Neural cell (in vitro differentiated cells): ENCODE data around the gene SMKR1.

Source experiments
- EP300 ChIP-seq: fragments of 450-650 bp; conservative IDR thresholded peaks from 2 replicates; pipeline ENCODE4 v1.6.1; 2014; ENCODE audit warnings: antibody characterized with exemption, mild to moderate bottlenecking, moderate library complexity; ENCODE audit not compliant: poor library complexity, severe bottlenecking
- EZH2 ChIP-seq: fragments of 200-600, 300-800 bp; shearing (Covaris generic), sonication (generic); IDR thresholded peaks from 2 replicates; pipeline ENCODE4 v1.6.1; 2014; ENCODE audit warnings: antibody characterized with exemption, low read length, borderline replicate concordance, mild to moderate bottlenecking; ENCODE audit not compliant: insufficient read depth, poor library complexity, severe bottlenecking
- MXI1 ChIP-seq: fragments of 450-650 bp; conservative IDR thresholded peaks from 2 replicates; pipeline ENCODE4 v1.6.1; 2014; ENCODE audit warnings: antibody characterized with exemption, mild to moderate bottlenecking; ENCODE audit not compliant: poor library complexity, severe bottlenecking
- POLR2AphosphoS5 ChIP-seq: IDR thresholded peaks from 2 replicates; pipeline ENCODE4 v1.6.1; 2012
- RAD21 ChIP-seq: fragments of 450-650 bp; conservative IDR thresholded peaks from 2 replicates; pipeline ENCODE4 v1.6.1; 2014; ENCODE audit warnings: antibody characterized with exemption, mild to moderate bottlenecking, moderate library complexity
- SMC3 ChIP-seq: fragments of 450-650 bp; conservative IDR thresholded peaks from 2 replicates; pipeline ENCODE4 v1.6.1; 2014; ENCODE audit warnings: antibody characterized with exemption, mild to moderate bottlenecking, moderate library complexity; ENCODE audit not compliant: poor library complexity
- TAF1 ChIP-seq: IDR thresholded peaks from 2 replicates; pipeline ENCODE4 v1.6.1; 2012; ENCODE audit warnings: low read depth
- TF ChIP-seq, protein P1 (sequence below): fragments of 450-650 bp; IDR thresholded peaks from 2 replicates; pipeline ENCODE4 v1.5.1; 2014; ENCODE audit warnings: antibody characterized with exemption, mild to moderate bottlenecking, moderate library complexity; ENCODE audit not compliant: poor library complexity, severe bottlenecking
- TF ChIP-seq, protein P2 (sequence below): IDR thresholded peaks from 2 replicates; pipeline ENCODE4 v1.6.1; 2012; ENCODE audit warnings: borderline replicate concordance

DNA sequence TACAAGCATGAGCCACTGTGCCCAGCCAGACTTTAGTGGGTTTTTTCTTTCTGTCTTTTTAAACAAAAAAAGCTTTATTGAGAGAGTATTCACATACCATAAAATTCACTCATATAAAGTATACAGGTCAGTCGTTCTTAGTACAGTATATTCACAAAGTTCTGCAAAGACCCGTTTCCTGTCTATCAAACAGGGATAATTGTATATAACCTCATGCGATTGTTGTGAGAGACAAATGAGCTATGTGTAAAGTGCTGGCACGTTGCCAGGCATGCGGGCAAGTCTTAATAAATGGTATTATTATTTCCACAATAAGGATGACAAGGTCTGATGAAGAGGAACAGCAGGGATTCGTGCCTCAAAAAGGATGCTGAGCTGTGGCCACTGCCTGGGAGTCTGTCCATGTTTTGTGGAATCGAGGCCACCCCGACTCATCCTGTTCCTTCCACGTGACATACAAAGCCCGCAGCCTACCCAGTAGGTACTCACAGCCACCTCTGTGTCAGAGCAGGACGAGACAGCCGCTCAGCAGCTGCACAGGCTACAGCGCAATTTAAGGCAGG lies 51.6 kb downstream of the SMKR1 start:
- TF ChIP-seq, protein P1, sequence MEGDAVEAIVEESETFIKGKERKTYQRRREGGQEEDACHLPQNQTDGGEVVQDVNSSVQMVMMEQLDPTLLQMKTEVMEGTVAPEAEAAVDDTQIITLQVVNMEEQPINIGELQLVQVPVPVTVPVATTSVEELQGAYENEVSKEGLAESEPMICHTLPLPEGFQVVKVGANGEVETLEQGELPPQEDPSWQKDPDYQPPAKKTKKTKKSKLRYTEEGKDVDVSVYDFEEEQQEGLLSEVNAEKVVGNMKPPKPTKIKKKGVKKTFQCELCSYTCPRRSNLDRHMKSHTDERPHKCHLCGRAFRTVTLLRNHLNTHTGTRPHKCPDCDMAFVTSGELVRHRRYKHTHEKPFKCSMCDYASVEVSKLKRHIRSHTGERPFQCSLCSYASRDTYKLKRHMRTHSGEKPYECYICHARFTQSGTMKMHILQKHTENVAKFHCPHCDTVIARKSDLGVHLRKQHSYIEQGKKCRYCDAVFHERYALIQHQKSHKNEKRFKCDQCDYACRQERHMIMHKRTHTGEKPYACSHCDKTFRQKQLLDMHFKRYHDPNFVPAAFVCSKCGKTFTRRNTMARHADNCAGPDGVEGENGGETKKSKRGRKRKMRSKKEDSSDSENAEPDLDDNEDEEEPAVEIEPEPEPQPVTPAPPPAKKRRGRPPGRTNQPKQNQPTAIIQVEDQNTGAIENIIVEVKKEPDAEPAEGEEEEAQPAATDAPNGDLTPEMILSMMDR: no peak
- no peak for TF ChIP-seq EP300
- TF ChIP-seq EZH2: no peak
- no peak for TF ChIP-seq RAD21
- TF ChIP-seq POLR2AphosphoS5: no peak
- TF ChIP-seq MXI1: no peak
- no peak for TF ChIP-seq TAF1
- TF ChIP-seq, protein P2, sequence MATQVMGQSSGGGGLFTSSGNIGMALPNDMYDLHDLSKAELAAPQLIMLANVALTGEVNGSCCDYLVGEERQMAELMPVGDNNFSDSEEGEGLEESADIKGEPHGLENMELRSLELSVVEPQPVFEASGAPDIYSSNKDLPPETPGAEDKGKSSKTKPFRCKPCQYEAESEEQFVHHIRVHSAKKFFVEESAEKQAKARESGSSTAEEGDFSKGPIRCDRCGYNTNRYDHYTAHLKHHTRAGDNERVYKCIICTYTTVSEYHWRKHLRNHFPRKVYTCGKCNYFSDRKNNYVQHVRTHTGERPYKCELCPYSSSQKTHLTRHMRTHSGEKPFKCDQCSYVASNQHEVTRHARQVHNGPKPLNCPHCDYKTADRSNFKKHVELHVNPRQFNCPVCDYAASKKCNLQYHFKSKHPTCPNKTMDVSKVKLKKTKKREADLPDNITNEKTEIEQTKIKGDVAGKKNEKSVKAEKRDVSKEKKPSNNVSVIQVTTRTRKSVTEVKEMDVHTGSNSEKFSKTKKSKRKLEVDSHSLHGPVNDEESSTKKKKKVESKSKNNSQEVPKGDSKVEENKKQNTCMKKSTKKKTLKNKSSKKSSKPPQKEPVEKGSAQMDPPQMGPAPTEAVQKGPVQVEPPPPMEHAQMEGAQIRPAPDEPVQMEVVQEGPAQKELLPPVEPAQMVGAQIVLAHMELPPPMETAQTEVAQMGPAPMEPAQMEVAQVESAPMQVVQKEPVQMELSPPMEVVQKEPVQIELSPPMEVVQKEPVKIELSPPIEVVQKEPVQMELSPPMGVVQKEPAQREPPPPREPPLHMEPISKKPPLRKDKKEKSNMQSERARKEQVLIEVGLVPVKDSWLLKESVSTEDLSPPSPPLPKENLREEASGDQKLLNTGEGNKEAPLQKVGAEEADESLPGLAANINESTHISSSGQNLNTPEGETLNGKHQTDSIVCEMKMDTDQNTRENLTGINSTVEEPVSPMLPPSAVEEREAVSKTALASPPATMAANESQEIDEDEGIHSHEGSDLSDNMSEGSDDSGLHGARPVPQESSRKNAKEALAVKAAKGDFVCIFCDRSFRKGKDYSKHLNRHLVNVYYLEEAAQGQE: no peak
- no peak for TF ChIP-seq SMC3
